GM12878 (cell line): Measurements from ENCODE around the gene RBPMS2. TPM values are rescaled to one million over a fixed set of nuclear protein-coding genes. Genes with fewer than 3 reads are reported as not detected.

ENCODE experiments used
- E4F1 ChIP-seq: fragments of 450-650 bp; IDR thresholded peaks from 2 replicates; pipeline ENCODE4 v1.6.1; 2018; ENCODE audit warnings: borderline replicate concordance, mild to moderate bottlenecking; ENCODE audit not compliant: partially characterized antibody
- NFXL1 ChIP-seq: fragments of 450-650 bp; IDR thresholded peaks from 2 replicates; pipeline ENCODE4 v1.6.1; 2017; ENCODE audit warnings: antibody characterized with exemption, mild to moderate bottlenecking, borderline replicate concordance
- NR2C2 ChIP-seq: IDR thresholded peaks from 2 replicates; pipeline ENCODE4 v1.6.1; 2011; ENCODE audit warnings: borderline replicate concordance, low read depth; ENCODE audit not compliant: control insufficient read depth, insufficient read length
- SREBF1 ChIP-seq: IDR thresholded peaks from 2 replicates; pipeline ENCODE4 v1.6.1; 2012; ENCODE audit warnings: mild to moderate bottlenecking, low read length
- SRF ChIP-seq, 2 experiments: IDR thresholded peaks; 2 replicates each; pipeline ENCODE4 v1.6.1; 2011; ENCODE audit warnings: low read depth in 2 of 2, low read length in 2 of 2, mild to moderate bottlenecking in 1 of 2, moderate library complexity in 1 of 2
- TARDBP ChIP-seq: IDR thresholded peaks from 2 replicates; pipeline ENCODE4 v1.6.1; 2016; ENCODE audit warnings: borderline replicate concordance
- ZBTB40 ChIP-seq: fragments of 450-650 bp; IDR thresholded peaks from 2 replicates; pipeline ENCODE4 v1.6.1; 2016; ENCODE audit warnings: mild to moderate bottlenecking, moderate library complexity, borderline replicate concordance
- ZNF622 ChIP-seq: fragments of 450-650 bp; IDR thresholded peaks from 2 replicates; pipeline ENCODE4 v1.6.1; 2017; ENCODE audit warnings: mild to moderate bottlenecking, inconsistent platforms
- polyA plus RNA-seq, 11 experiments: library from polyadenylated mRNA; depleted of rRNA in 4 of 11; unstranded in 6 of 11; stranded (reverse) in 5 of 11; fragments of >200 nt; fragmentation: Nextera tagmentation in 4 of 11; fragmentation: Illumina TruSeq in 1 of 11; extraction: Ambion mirVana in 4 of 11; extraction: Trizol in 1 of 11; gene quantifications; 1 replicate in 1 of 11; 2 replicates in 10 of 11; pipeline versions ENCODE4 v1.2.1 to v1.2.3, GENCODE V29; 2011 to 2016; ENCODE audit warnings: inconsistent platforms in 2 of 11, missing spikeins in 2 of 11, low read depth in 1 of 11
- total RNA-seq, 4 experiments: library from RNA; depleted of rRNA in 3 of 4; stranded (reverse); fragments of >200 nt in 3 of 4; fragmentation: Illumina TruSeq in 1 of 4; extraction: Trizol in 1 of 4; gene quantifications; 2 replicates each; pipeline versions ENCODE4 v1.2.1 to v1.2.3, GENCODE V29; 2013 to 2021

RBPMS2 gene
- total and polyA plus RNA-seq, 10 of the 15 experiments (the other 5 are each of a cell fraction or from before 2014, with no cell fraction given) = 0.06 to 0.31 (median 0.19) TPM; not detected in 3

- no peak for TF ChIP-seq E4F1
- TF ChIP-seq NFXL1 = no peak
- no peak for TF ChIP-seq SRF (IDR thresholded peaks at IDR 0.05; ENCODE audit: low read depth in 2 of 2, low read length in 2 of 2)
- TF ChIP-seq NR2C2 = no peak
- TF ChIP-seq SREBF1 = no peak
- TF ChIP-seq ZBTB40 = no peak
- TF ChIP-seq ZNF622 = no peak
- TF ChIP-seq TARDBP = no peak
- TF ChIP-seq, all 136 proteins: peak for 0
These were observed 80.6 kb downstream of the RBPMS2 start (continued) for GRCh38 chr15:64694816-64695215.
